ENCODE measurements around the gene RIPOR2. TPM values are rescaled to one million over a fixed set of nuclear protein-coding genes. Genes with fewer than 3 reads are reported as not detected.

Gene RIPOR2
- total RNA-seq, 1 donor from 2014 or later, result 19.4 TPM

GRCh38 chr6:24838081-24838480 lies 97.7 kb downstream of the RIPOR2 start:
- H3K36me3 ChIP-seq, result peaks cover 0 to 7% of the 10 kb centered on the region in 2 donors
- DNase-seq (ENCODE audit: extremely low spot score in 2 of 2), result no peak
- H3K27me3 ChIP-seq, result no peaks in the 10 kb centered on the region
- intact Hi-C loops (cut with DNase I), result no loop called here
- peaks cover 20% of the 10 kb centered on the region for H3K4me1 ChIP-seq
- TF ChIP-seq POLR2AphosphoS5 (IDR thresholded peaks at IDR 0.05; ENCODE audit: insufficient read depth in 1 of 2, low read depth in 1 of 2), result no peak
- TF ChIP-seq POLR2A (IDR thresholded peaks at IDR 0.05), result no peak
- TF ChIP-seq, protein P1, sequence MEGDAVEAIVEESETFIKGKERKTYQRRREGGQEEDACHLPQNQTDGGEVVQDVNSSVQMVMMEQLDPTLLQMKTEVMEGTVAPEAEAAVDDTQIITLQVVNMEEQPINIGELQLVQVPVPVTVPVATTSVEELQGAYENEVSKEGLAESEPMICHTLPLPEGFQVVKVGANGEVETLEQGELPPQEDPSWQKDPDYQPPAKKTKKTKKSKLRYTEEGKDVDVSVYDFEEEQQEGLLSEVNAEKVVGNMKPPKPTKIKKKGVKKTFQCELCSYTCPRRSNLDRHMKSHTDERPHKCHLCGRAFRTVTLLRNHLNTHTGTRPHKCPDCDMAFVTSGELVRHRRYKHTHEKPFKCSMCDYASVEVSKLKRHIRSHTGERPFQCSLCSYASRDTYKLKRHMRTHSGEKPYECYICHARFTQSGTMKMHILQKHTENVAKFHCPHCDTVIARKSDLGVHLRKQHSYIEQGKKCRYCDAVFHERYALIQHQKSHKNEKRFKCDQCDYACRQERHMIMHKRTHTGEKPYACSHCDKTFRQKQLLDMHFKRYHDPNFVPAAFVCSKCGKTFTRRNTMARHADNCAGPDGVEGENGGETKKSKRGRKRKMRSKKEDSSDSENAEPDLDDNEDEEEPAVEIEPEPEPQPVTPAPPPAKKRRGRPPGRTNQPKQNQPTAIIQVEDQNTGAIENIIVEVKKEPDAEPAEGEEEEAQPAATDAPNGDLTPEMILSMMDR (IDR thresholded peaks at IDR 0.05), result no peak
- H3K9me3 ChIP-seq, result no peaks in the 10 kb centered on the region
- no peak overlapping the region for H3K4me3 ChIP-seq
- no peak overlapping the region for H3K27ac ChIP-seq

- TF ChIP-seq POLR2A (IDR thresholded peaks at IDR 0.05), result no peak
- TF ChIP-seq POLR2AphosphoS5 (IDR thresholded peaks at IDR 0.05; ENCODE audit: insufficient read depth in 1 of 2, low read depth in 1 of 2), result peak in 1 of 2 donors; percentile 78
- intact Hi-C loops (cut with DNase I), result no loop called here
- H3K27ac ChIP-seq, result peak overlapping the region; percentile 29
- DNase-seq (ENCODE audit: extremely low spot score in 2 of 2), result no peak
- H3K4me1 ChIP-seq, result peaks cover 40% of the 10 kb centered on the region
- H3K4me3 ChIP-seq, result no peak overlapping the region
- no peaks in the 10 kb centered on the region for H3K36me3 ChIP-seq
- no peaks in the 10 kb centered on the region for H3K9me3 ChIP-seq
- H3K27me3 ChIP-seq, result no peaks in the 10 kb centered on the region
Observed at GRCh38 chr6:24836109-24836508, 99.7 kb downstream of the RIPOR2 start.

- peak overlapping the region; percentile 79 for H3K27ac ChIP-seq
- H3K9me3 ChIP-seq, result no peaks in the 10 kb centered on the region
- no peak for DNase-seq (ENCODE audit: extremely low spot score in 2 of 2)
- TF ChIP-seq POLR2A (IDR thresholded peaks at IDR 0.05), result no peak
- TF ChIP-seq, protein P1 (IDR thresholded peaks at IDR 0.05), result no peak
- TF ChIP-seq POLR2AphosphoS5 (IDR thresholded peaks at IDR 0.05; ENCODE audit: insufficient read depth in 1 of 2, low read depth in 1 of 2), result no peak
- no peaks in the 10 kb centered on the region for H3K27me3 ChIP-seq
- intact Hi-C loops (cut with DNase I), result no loop called here
- peaks cover 0 to 7% of the 10 kb centered on the region in 2 donors for H3K36me3 ChIP-seq
- H3K4me3 ChIP-seq, result no peak overlapping the region
- H3K4me1 ChIP-seq, result peaks cover 41% of the 10 kb centered on the region
Observed at GRCh38 chr6:24833711-24834386, 101.9 kb downstream of the RIPOR2 start.

- Histone ChIP-seq H3K27me3 (no peaks in the 10 kb centered on the region), H3K36me3 (peaks cover 0 to 7% of the 10 kb centered on the region in 2 donors), H3K9me3 (no peaks in the 10 kb centered on the region), H3K27ac (peak overlapping the region; percentile 79), H3K4me3 (no peak overlapping the region), H3K4me1 (peaks cover 36% of the 10 kb centered on the region)
- TF ChIP-seq, protein P1 (IDR thresholded peaks at IDR 0.05), result no peak
- TF ChIP-seq POLR2AphosphoS5 (IDR thresholded peaks at IDR 0.05; ENCODE audit: insufficient read depth in 1 of 2, low read depth in 1 of 2) (no peak), POLR2A (IDR thresholded peaks at IDR 0.05) (no peak)
- intact Hi-C loops (cut with DNase I), result no loop called here
- DNase-seq (ENCODE audit: extremely low spot score in 2 of 2), result no peak
Observed at GRCh38 chr6:24832794-24833193, 103.0 kb downstream of the RIPOR2 start.

- H3K4me3 ChIP-seq, result no peak overlapping the region
- TF ChIP-seq, protein P1 (IDR thresholded peaks at IDR 0.05), result no peak
- TF ChIP-seq POLR2AphosphoS5 (IDR thresholded peaks at IDR 0.05; ENCODE audit: insufficient read depth in 1 of 2, low read depth in 1 of 2), result peak; percentile 7 to 27
- no peaks in the 10 kb centered on the region for H3K9me3 ChIP-seq
- peaks cover 36% of the 10 kb centered on the region for H3K4me1 ChIP-seq
- no peaks in the 10 kb centered on the region for H3K27me3 ChIP-seq
- intact Hi-C loops (cut with DNase I), result no loop called here
- H3K36me3 ChIP-seq, result peaks cover 0 to 10% of the 10 kb centered on the region in 2 donors
- H3K27ac ChIP-seq, result peak overlapping the region; percentile 79
- DNase-seq (ENCODE audit: extremely low spot score in 2 of 2), result no peak
Observed at GRCh38 chr6:24831771-24832716, 103.7 kb downstream of the RIPOR2 start.
